PC-3 (cell line): ENCODE results near the gene TP53. TPM values are rescaled to one million over a fixed set of nuclear protein-coding genes. Genes with fewer than 3 reads are reported as not detected.

Experiments
- ATAC-seq: fragments of 200-7000 bp; cut with Tn5 transposase; 2 replicates; pipeline ENCODE4 v1.9.1; 2020; ENCODE audit warnings: mild to moderate bottlenecking, moderate library complexity
- BruUV-seq: library from RNA; stranded (reverse); fragments of 400-500 nt; replicated peaks from 2 replicates; lab custom pipeline; 2021; lab: Mats Ljungman, UMichigan
- CTCF ChIA-PET: fragments of 300-600 bp; sonication (Branson Sonifier 250); formaldehyde crosslinking; loops from one replicate; lab custom pipeline; 2022; ENCODE audit warnings: antibody characterized with exemption; lab: Charles Lee
- POLR2A ChIA-PET: fragments of 300-600 bp; sonication (Branson Sonifier 250); formaldehyde crosslinking; loops from one replicate; lab custom pipeline; 2022; ENCODE audit warnings: antibody characterized with exemption; ENCODE audit not compliant: unreplicated experiment; lab: Charles Lee
- DNase-seq: peaks from one replicate; pipeline ENCODE4 v3.0.0-alpha.2; 2015
- H2AFZ ChIP-seq: fragments of 300-600 bp; sonication (generic); 2 replicates; pipeline ENCODE4 v1.6.0; 2016; ENCODE audit warnings: antibody characterized with exemption, low read length
- H3F3A ChIP-seq: fragments of 300-600 bp; sonication (generic); one replicate; pipeline ENCODE4 v1.6.0; 2017; ENCODE audit warnings: antibody characterized with exemption, low read length, control low read depth, mild to moderate bottlenecking; ENCODE audit not compliant: unreplicated experiment
- H3K27ac ChIP-seq: fragments of 300-600 bp; sonication (generic); 2 replicates; pipeline ENCODE4 v1.5.1; 2016; ENCODE audit warnings: mild to moderate bottlenecking, low read length
- H3K27me3 ChIP-seq: fragments of 300-600 bp; sonication (generic); 2 replicates; pipeline ENCODE4 v1.6.1; 2016; ENCODE audit warnings: low read length, mixed read lengths
- H3K36me3 ChIP-seq: fragments of 300-600 bp; sonication (generic); 2 replicates; pipeline ENCODE4 v1.6.1; 2016; ENCODE audit warnings: low read depth, mixed run types, low read length, mixed read lengths
- H3K4me1 ChIP-seq: fragments of 300-600 bp; sonication (generic); 2 replicates; pipeline ENCODE4 v1.5.1; 2016; ENCODE audit warnings: low read length; ENCODE audit not compliant: insufficient read depth
- H3K4me2 ChIP-seq: fragments of 300-600 bp; sonication (generic); 2 replicates; pipeline ENCODE4 v1.6.0; 2016; ENCODE audit warnings: low read length
- H3K4me3 ChIP-seq: fragments of 300-600 bp; sonication (generic); 2 replicates; pipeline ENCODE4 v1.5.1; 2016; ENCODE audit warnings: mild to moderate bottlenecking, low read length, mixed read lengths
- H3K79me2 ChIP-seq: fragments of 300-600 bp; sonication (generic); 2 replicates; pipeline ENCODE4 v1.6.1; 2017; ENCODE audit warnings: low read length, mixed read lengths
- H3K9ac ChIP-seq: fragments of 300-600 bp; sonication (generic); 2 replicates; pipeline ENCODE4 v1.6.0; 2016; ENCODE audit warnings: mild to moderate bottlenecking, low read length
- H3K9me2 ChIP-seq: fragments of 300-600 bp; sonication (generic); replicated peaks from 2 replicates; pipeline ENCODE4 v1.6.1; 2016; ENCODE audit warnings: mixed run types, low read length, mixed read lengths
- H3K9me3 ChIP-seq: fragments of 300-600 bp; sonication (generic); 2 replicates; pipeline ENCODE4 v1.6.1; 2016; ENCODE audit warnings: low read length, mixed read lengths
- H4K20me1 ChIP-seq: fragments of 300-600 bp; sonication (generic); 2 replicates; pipeline ENCODE4 v1.6.1; 2016; ENCODE audit warnings: low read length, mixed read lengths
- EZH2 ChIP-seq: fragments of 300-600 bp; sonication (generic); IDR thresholded peaks from one replicate; pipeline ENCODE4 v1.6.1; 2017; ENCODE audit warnings: antibody characterized with exemption, mild to moderate bottlenecking, low read length; ENCODE audit not compliant: unreplicated experiment
- EZH2phosphoT487 ChIP-seq: fragments of 300-600 bp; sonication (generic); IDR thresholded peaks from 2 replicates; pipeline ENCODE4 v1.6.1; 2018; ENCODE audit warnings: mild to moderate bottlenecking, antibody characterized with exemption, low read length, borderline replicate concordance
- intact Hi-C: fragments of 100-400 bp; cut with micrococcal nuclease; formaldehyde crosslinking; loops from 2 replicates; pipeline ENCODE4 v1.9.0; 2023
- total RNA-seq: library from RNA; depleted of rRNA; stranded (reverse); fragments of >200 nt; gene quantifications from 2 replicates; pipeline ENCODE4 v1.2.3, GENCODE V29; 2014
- TF ChIP-seq, protein P1 (sequence below): fragments of 300-600 bp; sonication (generic); conservative IDR thresholded peaks from 2 replicates; pipeline ENCODE4 v1.5.1; 2017; ENCODE audit warnings: antibody characterized with exemption, low read depth, mild to moderate bottlenecking, low read length

TP53 gene
- total RNA-seq, 1 experiment from 2014 or later = 3.4 TPM

- POLR2A ChIA-PET = no interaction called here
These were observed 14.1 kb downstream of the TP53 start for GRCh38 chr17:7673239-7673638.

GRCh38 chr17:7668482-7668881, 18.8 kb downstream of the TP53 start:
- ATAC-seq (no peak), DNase-seq (no peak)
- no peaks in the 10 kb centered on the region for H3K27me3 ChIP-seq
- ChIA-PET POLR2A (no interaction called here), CTCF (no interaction called here)
- no peaks in the 10 kb centered on the region for H3K79me2 ChIP-seq
- no peak overlapping the region for H3K4me3 ChIP-seq
- intact Hi-C loops = no loop called here
- H4K20me1 ChIP-seq = no peaks in the 10 kb centered on the region
- H3K9me2 ChIP-seq = no peaks in the 10 kb centered on the region
- no peaks in the 10 kb centered on the region for H3K9me3 ChIP-seq
- no peak overlapping the region for H3K27ac ChIP-seq
- BruUV-seq = no TSS peak
- no peak overlapping the region for H3K9ac ChIP-seq
- H2AFZ ChIP-seq = no peak overlapping the region
- H3F3A ChIP-seq = no peaks in the 10 kb centered on the region
- H3K4me2 ChIP-seq = no peak overlapping the region
- TF ChIP-seq, protein P1, sequence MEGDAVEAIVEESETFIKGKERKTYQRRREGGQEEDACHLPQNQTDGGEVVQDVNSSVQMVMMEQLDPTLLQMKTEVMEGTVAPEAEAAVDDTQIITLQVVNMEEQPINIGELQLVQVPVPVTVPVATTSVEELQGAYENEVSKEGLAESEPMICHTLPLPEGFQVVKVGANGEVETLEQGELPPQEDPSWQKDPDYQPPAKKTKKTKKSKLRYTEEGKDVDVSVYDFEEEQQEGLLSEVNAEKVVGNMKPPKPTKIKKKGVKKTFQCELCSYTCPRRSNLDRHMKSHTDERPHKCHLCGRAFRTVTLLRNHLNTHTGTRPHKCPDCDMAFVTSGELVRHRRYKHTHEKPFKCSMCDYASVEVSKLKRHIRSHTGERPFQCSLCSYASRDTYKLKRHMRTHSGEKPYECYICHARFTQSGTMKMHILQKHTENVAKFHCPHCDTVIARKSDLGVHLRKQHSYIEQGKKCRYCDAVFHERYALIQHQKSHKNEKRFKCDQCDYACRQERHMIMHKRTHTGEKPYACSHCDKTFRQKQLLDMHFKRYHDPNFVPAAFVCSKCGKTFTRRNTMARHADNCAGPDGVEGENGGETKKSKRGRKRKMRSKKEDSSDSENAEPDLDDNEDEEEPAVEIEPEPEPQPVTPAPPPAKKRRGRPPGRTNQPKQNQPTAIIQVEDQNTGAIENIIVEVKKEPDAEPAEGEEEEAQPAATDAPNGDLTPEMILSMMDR = no peak
- TF ChIP-seq EZH2phosphoT487 (no peak), EZH2 (no peak)
- no peaks in the 10 kb centered on the region for H3K4me1 ChIP-seq
- peaks cover 5% of the 10 kb centered on the region for H3K36me3 ChIP-seq

More at GRCh38 chr17:7673239-7673638, 14.1 kb downstream of the TP53 start:
- H3K9me3 ChIP-seq = no peaks in the 10 kb centered on the region
- intact Hi-C loops = no loop called here
- no peaks in the 10 kb centered on the region for H3F3A ChIP-seq
- ATAC-seq (no peak), DNase-seq (peak; percentile 59)
- CTCF ChIA-PET = interaction anchor here (0.5 to 1.0 kb wide), 3 partner anchors 15 to 41 kb away, joined by 3 to 6 read pairs (median 5); no protein-coding TSS in a partner anchor
- H3K27ac ChIP-seq = no peak overlapping the region
- TF ChIP-seq EZH2 = no peak
- TF ChIP-seq, protein P1 = peak; percentile 68
- peaks cover 12% of the 10 kb centered on the region for H3K36me3 ChIP-seq
- H3K9me2 ChIP-seq = no peaks in the 10 kb centered on the region
- H3K4me2 ChIP-seq = no peak overlapping the region
- no peak overlapping the region for H3K9ac ChIP-seq
- no peaks in the 10 kb centered on the region for H3K79me2 ChIP-seq
- no peak overlapping the region for H2AFZ ChIP-seq
- H3K27me3 ChIP-seq = no peaks in the 10 kb centered on the region
- H3K4me3 ChIP-seq = no peak overlapping the region
- BruUV-seq = TSS peak; percentile 13
- H4K20me1 ChIP-seq = no peaks in the 10 kb centered on the region
- H3K4me1 ChIP-seq = no peaks in the 10 kb centered on the region

DNA sequence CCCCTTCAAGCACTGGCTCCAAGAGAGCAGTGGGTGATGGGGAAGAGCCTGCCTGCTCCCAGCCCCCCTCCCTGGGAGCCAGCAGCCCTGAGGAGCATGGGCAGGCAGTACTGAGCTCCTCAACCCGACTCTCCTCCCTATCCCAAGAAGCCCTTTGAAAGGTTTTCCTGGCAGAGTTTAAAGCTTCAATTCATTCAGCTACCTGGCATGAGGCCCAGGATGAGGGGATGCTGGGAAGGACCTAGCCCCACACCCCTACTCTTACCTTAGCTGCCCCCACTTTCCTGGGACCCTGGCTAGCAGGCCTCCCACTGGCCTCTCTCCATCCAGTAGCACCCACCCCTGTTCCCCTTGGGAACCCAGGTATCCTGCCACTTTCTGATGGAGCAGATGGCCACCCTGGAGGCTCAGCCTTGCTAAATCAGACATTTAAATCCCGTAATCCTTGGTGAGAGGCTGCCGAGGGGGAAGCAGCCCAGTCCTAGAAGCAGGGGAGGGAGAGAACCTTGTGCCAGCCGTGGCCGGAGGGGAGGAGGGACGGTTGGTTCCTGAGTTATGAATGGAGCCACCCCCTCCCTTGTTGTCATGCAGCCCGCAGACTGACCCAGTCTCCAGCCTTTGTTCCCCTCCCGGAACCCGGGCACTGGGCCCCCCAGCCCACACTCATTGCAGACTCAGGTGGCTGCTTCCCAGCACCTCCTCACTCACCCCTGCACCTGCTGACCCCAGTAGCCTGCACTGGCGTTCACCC, 19.5 kb downstream of the TP53 start:
- CTCF ChIA-PET = no interaction called here
- POLR2A ChIA-PET = interaction anchor here (0.6 to 0.7 kb wide), 2 partner anchors 12 to 77 kb away, joined by 4 read pairs; no protein-coding TSS in a partner anchor

More for the DNA sequence above, 19.5 kb downstream of the TP53 start:
- H3K4me1 ChIP-seq = no peaks in the 10 kb centered on the region
- TF ChIP-seq, protein P1 = no peak
- TF ChIP-seq EZH2 (no peak), EZH2phosphoT487 (no peak)
- BruUV-seq = no TSS peak
- no peak for ATAC-seq
- H3K4me2 ChIP-seq = no peak overlapping the region
- no peaks in the 10 kb centered on the region for H3F3A ChIP-seq
- no peak for DNase-seq
- H3K27ac ChIP-seq = no peak overlapping the region
- H3K9ac ChIP-seq = no peak overlapping the region
- no peaks in the 10 kb centered on the region for H4K20me1 ChIP-seq
- no peak overlapping the region for H3K4me3 ChIP-seq
- no peaks in the 10 kb centered on the region for H3K27me3 ChIP-seq
- intact Hi-C loops = no loop called here
- H3K36me3 ChIP-seq = no peaks in the 10 kb centered on the region
- H3K9me3 ChIP-seq = no peaks in the 10 kb centered on the region
- no peak overlapping the region for H2AFZ ChIP-seq
- no peaks in the 10 kb centered on the region for H3K79me2 ChIP-seq
- no peaks in the 10 kb centered on the region for H3K9me2 ChIP-seq
